ENCODE measurements around the gene DACH2.

The DACH2 gene

DNA sequence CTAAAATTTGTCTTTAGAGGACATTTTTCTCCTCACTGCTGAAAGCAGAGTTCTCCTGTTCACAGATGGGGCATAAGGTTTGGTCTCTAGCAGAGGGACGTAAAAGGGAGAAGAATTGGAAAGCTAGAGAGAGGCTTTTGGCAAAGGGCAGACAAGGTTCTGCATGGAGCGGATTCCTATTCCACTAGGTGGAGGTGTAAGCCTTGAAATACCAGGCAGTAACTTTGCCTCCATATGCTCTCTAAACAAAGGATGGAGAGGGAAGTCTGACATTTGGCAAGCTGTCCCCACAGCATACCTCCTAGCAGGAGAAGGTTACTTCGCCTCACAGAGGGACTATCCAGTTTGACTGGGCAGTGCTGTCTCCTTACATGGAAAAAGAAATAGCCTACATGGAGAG is 174.7 kb downstream of the DACH2 start:
- no peak for DNase-seq (ENCODE audit: low read depth, low spot score)

DNA sequence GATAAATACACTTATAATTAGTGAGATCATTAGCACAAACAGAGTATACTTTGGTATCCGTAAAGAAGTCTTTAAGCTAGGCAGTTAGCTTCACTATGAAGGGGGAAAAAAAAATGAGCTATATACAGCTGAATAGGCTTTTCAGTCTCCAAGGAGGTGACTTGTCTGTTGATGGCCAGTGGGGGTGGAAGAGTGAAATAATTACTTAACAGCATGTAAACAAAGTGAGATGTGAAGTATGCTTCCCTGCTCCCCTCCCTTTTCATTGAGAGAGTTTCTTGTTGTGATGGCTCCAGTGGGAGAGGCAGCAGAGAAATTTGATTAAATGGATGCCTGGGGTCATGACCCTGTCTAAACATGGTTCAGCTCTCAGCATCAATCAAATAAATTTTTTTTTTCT is 180.9 kb downstream of the DACH2 start:
- DNase-seq (ENCODE audit: low read depth, low spot score), result no peak

DNA sequence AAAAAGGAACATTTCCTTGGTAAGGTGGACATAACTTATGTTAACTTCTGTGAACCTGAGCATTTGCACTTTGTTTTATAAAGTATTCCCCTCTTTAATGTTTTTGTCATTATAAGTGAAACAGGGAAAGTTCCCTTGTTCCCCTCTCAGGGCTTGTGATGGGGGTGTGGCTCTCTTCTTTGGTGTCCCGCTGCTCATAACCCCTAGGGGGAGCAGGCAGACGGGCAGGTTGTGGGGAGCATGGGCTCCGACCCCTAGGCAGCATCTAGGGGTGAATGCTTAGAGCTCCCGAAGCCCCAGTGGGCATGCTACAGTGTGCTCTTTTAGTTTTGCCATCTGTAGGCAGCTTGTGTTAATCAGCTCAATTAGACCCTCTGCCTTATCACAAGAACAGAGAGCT is 200.4 kb downstream of the DACH2 start:
- no peak for DNase-seq (ENCODE audit: low read depth, low spot score)

DNA sequence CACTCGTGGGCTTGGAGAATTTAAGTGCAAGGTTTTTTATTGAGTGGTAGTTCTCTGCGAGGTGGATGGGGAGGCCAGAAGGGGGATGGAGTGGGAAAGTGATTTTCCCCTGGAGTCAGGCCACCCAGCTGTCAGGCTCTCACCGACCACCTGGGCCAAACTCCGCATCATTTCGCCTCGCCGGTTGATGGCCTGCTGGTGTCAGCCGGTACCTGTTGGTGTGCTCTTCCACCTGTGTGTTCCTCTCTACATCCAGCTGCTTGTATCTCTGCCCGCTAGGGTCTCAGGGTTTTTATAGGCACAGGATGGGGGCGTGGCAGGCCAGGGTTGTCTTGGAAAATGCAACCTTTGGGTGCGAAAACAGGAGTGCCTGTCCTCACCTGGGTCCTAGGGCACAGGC is 200.9 kb downstream of the DACH2 start:
- no peak for DNase-seq (ENCODE audit: low read depth, low spot score)

DNA sequence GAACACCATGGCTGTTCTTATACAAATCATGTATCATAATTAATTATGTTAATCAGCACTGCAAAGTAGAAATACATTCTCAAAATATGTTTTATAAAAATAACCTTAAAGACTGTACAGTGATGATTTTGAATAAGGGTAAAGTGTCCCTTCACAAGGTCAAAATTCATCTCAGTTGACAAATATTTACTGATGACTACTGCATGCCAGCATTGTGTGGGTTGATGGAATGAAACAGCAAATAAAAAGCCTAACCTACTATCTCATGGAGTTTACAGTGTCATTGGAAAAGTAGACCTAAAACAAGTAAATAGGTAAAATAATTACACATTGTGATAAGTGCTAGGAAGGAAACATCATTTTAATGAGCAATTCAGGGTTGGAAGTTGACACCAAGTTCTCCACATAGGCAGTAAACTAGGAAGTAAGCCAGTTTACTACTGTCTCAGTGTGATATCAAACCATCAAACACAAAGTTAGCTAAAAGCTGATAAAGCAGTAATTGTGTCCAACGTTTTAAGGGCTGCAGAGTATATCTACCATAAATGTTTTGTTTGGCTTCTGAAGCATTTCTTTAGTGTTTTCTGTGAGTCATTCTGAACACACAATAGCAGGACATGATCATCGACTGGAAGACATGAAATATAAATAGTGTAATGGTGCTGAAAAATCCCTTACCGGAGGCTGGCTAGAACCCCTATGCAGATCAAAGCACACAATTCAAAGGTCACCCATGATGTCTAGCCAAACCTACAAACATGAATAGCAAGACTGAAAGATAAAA is 221.8 kb downstream of the DACH2 start:
- DNase-seq (ENCODE audit: low read depth, low spot score), result no peak

DNA sequence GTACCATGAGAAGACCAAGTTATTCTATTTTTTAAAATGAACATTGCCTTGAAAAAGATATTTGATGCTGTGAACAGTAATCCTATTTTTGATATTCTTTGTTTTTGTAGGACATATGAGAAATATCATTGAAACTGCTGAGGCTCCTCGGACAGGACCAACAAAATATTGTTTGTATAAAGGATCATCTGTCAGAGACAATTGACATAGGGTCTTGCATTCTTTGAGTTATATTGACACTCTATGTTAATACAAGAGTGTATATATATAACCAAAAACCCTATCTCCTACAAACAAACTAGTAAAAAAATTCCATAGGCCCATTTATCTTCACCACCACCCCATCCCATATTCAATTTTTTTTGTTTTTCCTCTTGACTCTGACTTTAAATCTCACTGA is 222.7 kb downstream of the DACH2 start:
- DNase-seq (ENCODE audit: low read depth, low spot score), result no peak

DNA sequence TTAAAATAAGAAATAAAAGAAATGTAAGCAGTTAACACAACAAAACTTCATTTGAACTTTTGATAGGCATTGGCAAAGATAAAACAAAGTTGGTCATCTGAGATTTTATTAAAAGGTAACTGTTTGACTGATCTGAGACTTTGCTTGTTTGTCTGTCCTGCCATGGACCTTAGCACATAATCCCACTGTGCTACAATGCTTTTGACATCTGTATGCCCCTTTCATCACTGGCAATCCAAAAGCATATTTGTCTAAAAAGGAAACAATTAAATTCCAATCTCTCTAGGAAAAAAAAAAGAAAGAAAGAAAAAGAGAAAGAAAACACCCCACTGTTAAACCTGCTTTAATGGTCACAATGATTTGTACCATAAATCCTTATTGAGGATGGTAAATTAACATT is 231.0 kb downstream of the DACH2 start:
- no peak for DNase-seq (ENCODE audit: low read depth, low spot score)

DNA sequence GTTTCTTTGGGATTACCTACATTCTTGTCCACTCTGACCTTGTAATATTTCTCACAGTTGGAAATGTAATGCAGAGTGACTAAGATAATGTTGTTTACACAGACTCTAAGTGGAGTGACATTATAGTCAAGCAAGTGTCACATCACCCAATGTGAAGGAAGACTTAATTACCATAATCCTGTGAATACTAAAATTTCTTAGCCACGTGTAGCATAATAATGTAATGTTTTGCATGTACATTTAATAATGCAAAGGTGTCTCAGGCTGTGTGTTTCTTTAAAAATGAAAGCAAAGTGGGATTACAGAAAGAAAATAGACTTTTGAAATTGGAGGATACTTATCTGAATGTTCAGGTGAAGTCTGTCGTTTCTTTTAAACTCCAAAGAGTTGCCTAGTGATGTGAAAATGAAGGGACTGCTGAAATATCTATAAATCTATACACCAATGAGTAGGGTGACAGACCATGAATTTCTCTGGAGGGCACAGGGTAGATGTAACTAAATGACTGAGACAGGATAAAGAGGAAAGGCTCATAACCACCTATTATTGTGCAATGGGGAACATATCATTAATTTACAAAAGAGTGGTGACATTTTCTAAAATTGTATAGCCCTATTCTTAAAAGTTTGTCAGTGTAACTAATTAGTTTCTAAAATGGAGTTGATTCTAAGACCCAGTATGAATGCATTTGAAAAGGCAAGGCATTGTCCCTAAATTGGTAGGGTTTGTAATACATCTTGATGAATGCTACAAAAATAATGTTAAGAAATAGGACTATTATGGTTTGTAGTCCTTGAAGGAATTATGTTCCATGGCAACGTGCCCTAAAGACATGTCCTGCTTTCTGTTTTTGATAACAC is 235.7 kb downstream of the DACH2 start:
- DNase-seq (ENCODE audit: low read depth, low spot score), result no peak

DNA sequence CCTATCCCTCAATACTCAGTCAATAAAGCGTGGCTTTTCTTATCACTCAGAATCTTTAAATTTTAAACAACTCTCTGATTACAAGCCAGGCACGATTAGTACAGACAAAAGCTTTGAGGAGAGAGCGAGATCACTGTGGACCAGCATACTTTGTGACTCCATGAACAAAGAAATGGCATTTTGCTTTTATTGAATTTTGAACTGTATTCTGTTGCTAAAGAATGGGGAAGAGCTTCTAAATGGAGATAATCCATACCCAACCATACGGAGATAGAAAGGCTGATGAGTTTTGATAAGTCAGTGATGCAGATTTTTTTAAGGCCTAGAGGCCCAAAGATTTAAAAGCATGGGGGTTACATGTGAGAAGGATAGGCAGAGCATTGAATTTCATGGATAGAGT is 259.1 kb downstream of the DACH2 start:
- no peak for DNase-seq (ENCODE audit: low read depth, low spot score)

DNA sequence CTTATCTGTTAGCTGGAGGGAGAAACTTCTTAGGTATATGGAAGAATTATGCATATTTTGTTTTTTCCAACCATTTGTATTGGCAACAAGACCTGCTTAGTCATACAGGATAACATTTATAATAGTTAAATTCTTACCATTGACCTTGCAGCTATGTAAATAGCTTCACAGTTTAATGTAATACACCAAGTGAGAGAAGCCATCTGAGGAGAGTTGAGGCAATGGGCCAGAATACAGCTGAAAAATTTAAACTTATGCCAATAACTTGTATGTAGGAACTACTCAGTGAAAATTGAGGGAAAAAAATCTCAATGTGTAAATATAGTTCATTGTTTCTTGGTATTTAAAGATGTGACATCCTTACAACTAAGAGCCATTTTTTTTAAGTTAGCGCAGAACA is 273.5 kb downstream of the DACH2 start:
- DNase-seq (ENCODE audit: low read depth, low spot score), result no peak

DNA sequence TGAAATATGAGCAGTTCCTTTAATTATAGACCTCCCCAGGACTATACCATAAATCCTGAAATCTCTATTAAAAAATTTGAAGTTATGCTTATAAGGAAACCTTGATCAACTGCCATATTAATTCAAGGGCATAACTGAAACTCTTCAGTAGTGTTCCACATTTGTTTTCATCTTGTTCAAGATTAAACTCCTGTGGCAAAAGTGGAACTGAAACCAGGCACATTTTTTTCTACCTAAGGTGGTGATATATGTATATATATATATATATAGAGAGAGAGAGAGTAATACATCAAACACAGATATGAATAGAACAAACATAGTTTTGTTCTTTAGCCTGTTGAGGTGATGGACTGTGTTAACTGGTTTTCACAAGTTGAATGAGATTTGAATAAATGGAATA is 287.9 kb downstream of the DACH2 start:
- DNase-seq (ENCODE audit: low read depth, low spot score), result no peak

DNA sequence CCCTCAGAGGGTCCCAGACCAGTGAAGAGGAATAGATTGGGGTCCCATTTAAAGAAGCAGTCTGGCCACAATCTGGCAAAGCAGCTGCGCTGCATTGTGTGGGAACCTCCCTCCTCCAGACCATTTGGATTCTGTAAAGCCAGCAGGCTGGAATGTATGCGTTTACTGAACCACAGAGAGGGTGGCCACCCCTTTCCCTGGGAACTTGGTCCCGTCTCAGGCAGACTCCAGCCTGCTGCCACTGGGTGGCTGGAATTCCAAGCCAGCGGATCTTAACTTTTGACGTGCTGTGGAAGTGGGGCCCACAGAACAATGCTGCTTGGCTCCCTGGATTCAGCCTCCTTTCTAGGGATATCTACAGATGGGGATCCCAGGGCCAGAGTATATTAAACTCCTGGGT is 307.2 kb downstream of the DACH2 start:
- DNase-seq (ENCODE audit: low read depth, low spot score), result no peak

DNA sequence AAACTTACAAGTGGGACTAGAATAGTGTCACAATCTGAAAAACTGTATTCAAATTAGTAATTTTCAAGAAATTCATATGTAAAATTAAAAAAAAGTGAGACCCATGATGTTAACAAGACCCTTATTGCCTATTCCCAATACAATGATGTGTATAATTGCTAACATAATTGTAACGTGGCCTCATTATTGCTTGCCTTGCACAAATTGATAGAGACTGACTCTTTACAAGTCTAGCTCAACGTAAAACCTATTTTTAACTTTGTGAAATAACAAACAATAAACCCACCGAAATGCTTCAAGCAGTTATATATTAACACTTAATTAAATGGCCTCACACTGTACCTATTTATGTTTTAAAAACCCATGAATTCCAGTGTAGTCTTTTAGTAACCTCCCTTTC is 312.5 kb downstream of the DACH2 start:
- DNase-seq (ENCODE audit: low read depth, low spot score), result no peak

DNA sequence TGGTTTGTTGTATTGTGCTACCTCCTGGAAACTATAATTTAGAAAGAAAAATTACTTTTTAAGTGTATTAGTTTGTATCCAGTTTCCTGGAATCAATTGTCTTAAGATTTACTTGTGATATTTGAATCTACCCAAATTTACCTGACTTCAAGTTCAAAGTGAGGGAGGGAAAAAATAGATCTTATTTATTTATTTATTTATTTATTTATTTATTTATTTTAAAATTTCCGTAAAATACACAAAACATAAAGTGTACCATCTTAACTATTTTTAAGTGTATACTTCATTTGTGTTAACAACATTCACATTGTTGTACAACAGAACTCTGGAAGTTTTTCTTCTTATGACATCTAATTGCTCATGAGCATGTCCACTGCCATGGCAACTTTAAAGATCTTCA is 356.0 kb downstream of the DACH2 start:
- no peak for DNase-seq (ENCODE audit: low read depth, low spot score)

DNA sequence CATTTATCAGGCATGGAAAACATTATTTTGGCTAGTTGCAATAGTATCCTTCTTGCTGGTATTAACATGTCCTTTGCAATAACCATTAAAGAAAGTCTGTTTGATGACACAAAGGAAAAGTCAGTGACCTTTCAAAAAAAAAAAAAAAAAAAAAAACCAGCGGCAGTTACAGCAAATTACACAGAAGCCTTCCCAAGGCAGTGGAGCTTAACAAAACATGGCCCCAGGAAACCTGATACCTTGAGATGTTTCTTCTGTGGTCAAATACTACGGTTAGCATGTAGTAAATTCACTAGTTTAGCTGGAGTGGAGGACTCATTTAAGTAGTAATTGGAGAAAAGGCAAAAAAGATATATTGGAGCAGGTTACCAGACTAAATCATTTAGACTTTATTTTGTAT is 359.1 kb downstream of the DACH2 start:
- no peak for DNase-seq (ENCODE audit: low read depth, low spot score)

DNA sequence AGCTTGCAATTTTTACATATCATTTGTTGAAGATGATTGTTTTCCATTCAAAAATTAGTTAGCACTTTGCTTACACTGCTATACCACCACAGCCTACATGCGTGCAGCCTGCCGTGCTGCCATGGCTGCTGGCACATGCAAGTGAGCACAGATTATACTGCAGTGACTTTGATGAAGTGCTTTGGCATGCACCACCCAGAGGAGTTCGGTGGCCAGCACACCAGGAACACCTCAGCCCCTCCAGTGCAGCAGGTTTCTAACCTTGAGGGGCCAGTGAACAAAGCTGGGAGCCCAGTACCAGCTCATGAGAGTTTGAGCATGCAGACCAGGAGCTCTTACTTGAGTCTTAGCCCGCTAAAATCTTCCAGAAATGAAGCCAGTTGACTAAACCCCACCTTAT is 431.5 kb downstream of the DACH2 start:
- DNase-seq (ENCODE audit: low read depth, low spot score), result no peak

DNA sequence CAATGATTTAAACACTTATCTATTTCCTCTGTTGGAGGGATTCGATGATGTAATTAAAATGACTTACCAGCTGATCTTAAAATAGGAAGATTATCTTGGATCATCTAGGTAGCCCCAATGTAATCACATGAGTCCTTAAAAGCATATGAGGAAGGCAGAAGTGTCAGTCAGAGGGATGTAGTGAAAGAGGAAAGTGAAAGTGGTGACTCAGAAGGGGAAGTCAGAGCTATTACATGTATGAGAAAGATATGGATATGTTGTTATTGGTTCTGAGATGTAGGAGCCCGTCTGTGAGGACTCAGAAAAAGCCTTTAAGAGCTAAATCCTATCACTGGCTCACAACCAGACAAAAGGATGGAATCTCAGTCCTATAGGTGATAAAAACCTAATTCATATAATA is 456.4 kb downstream of the DACH2 start:
- no peak for DNase-seq (ENCODE audit: low read depth, low spot score)

DNA sequence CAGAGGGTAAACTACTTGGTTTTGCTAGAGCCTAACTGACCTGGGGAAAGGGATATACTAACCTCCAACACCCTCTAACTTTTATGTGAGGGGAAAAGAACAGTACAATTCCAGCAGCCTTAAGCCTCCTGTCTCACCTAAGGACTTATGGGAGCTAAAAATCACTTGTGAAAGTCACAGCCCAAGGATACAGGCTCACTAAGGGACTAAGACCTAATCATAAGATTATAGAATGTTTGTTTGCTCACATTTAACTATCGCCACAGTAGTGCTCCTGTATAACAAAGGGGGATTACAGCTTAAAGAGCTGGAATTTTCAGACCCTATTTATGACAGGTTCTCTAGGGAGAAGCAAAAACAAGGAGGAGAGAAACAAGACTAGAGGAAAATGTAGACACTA is 548.7 kb downstream of the DACH2 start:
- no peak for DNase-seq (ENCODE audit: low read depth, low spot score)

DNA sequence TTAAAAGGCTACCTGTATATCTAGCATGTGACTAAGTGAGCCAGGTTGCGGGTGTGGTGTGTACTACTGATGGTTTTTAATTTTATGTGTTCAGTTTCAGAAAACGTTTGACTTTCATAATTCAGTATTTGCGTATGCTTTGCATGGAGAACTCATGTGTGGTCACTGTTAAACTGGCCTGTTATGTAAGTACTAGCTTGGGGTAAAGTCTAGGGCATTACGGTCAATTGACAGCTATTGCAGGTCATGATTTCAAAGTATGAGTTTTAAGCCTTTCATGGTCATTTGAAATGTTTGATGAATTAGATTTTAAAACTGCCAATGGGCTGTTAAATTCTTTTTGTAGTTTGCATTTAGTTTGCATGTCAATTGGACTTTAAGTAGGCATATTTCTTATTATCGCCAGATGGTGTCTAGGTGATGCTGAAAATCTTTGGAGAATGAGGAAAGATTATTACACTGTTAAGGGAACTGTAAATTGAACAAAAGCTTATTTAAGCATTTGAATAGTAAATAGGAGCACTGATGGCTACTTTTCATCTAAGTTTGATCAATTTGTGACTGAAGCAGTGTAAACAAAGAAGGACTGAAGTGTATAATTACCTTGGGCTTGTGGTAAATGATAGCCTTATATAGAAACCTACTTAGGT is 563.4 kb downstream of the DACH2 start:
- no peak for DNase-seq (ENCODE audit: low read depth, low spot score)

DNA sequence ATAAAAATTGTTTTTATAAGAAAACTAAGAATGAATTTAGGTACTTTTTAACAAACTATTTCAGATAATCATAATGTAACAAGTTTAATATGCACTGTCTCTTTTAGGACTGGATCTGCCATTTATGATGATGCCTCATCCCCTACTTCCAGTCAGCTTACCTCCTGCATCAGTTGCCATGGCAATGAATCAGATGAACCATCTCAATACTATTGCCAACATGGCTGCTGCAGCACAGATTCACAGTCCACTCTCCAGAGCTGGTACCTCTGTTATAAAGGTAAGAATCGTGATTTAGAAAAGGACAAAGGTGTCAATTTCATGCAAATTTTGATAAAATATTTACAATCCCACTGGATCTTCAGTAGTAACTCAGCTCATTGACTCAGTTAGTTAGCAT is 566.2 kb downstream of the DACH2 start:
- no peak for DNase-seq (ENCODE audit: low read depth, low spot score)

DNA sequence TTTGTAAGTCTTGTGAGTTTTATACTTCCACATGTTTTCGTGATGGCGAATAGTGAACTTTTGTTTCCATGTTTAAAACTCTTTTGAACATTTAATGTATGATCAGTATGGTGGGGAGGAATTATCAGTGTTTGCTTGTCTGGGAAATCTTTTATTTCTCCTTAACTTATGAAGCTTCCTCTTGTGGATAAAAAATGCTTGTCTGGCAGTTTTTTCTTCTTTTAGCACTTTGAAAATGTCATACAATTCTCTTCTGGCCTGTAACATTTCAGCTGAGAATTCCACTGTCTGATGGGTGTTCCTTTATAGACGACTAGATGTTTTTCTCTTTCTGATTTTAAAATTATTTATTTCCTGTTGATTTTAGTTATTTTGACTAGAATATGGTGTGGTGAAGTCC is 576.0 kb downstream of the DACH2 start:
- no peak for DNase-seq (ENCODE audit: low read depth, low spot score)

DNA sequence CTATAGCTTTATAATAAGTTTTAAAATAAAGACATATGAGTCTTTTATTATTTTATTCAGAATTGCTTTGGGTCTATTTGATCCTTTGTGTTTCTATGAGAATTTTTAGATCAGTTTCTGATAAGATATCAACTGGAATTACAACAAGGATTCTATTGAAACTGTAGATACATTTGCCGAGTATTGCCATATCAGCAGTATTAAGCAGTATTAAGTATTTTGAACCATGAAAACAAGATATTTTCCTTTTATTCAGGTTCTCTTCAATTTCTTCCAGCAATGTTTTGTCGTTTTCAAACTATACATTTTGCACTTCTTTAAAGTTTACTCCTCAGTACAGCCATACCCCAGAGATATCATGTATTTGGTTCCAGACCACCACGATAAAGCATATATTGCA is 598.8 kb downstream of the DACH2 start:
- DNase-seq (ENCODE audit: low read depth, low spot score), result no peak

DNA sequence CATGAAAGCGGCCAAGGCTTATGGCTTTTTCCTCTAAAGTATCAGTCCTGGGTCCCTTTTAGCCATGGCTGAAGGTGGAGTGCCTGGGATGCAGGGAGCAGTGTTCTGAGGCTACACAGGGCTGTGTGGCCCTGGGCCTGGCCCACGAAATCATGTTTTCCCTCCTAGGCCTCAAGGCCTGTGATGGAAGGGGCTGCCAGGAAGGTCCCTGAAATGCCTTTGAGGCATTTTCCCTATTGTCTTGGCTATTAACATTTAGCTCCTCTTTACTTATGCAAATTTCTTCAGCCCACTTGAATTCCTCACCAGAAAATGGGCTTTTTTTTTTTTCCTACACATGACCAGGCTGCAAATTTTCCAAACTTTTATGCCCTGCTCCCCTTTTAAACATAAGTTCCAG is 657.0 kb downstream of the DACH2 start:
- no peak for DNase-seq (ENCODE audit: low read depth, low spot score)

All from astrocyte of the hippocampus (primary cell).